T-cell (primary cell): ENCODE results near the gene NADK2. TPM values are rescaled to one million over a fixed set of nuclear protein-coding genes. Genes with fewer than 3 reads are reported as not detected.
"Not testable (repeated sequence)": the region's sequence is repeated elsewhere in the genome, so short reads cannot be mapped to it uniquely, and the experiment has no call there.

Experiments used
- ATAC-seq, 4 experiments: fragments of 200-7000 bp in 3 of 4; fragments of 150-1000 bp in 1 of 4; cut with Tn5 transposase; replicated peaks in 1 of 4; 1 replicate in 3 of 4; 2 replicates in 1 of 4; pipeline ENCODE4 v1.10.0; 2021; ENCODE audit warnings: moderate library complexity in 3 of 4, mild to moderate bottlenecking in 2 of 4, moderate number of reproducible peaks in 1 of 4
- CTCF ChIA-PET, 2 donors: fragments of 300-600 bp; sonication (Branson Sonifier 250); formaldehyde crosslinking; loops; one replicate each; lab custom pipeline; 2022; ENCODE audit warnings: antibody characterized with exemption in 2 of 2; lab: Charles Lee
- POLR2A ChIA-PET, 2 donors: fragments of 300-600 bp; sonication (Branson Sonifier 250); formaldehyde crosslinking; loops; one replicate each; lab custom pipeline; 2022; ENCODE audit warnings: antibody characterized with exemption in 2 of 2; lab: Charles Lee
- DNase-seq, 35 experiments: peaks; one replicate each; pipeline versions ENCODE4 v3.0.0 to v3.0.0-alpha.2; 2013 to 2023
- H3K27ac ChIP-seq: one replicate; pipeline ENCODE4 v1.5.1; 2013; ENCODE audit warnings: low read length
- H3K27me3 ChIP-seq, 2 experiments: replicated peaks in 1 of 2; 1 replicate in 1 of 2; 2 replicates in 1 of 2; pipeline versions ENCODE4 v1.6.1 to v1.7.0; 2013; ENCODE audit warnings: low read length in 1 of 2, mixed read lengths in 1 of 2; ENCODE audit not compliant: control insufficient read depth in 2 of 2, insufficient read depth in 2 of 2; ENCODE audit errors: extremely low read depth in 1 of 2
- H3K36me3 ChIP-seq, 2 donors: 1 replicate in 1 of 2; 2 replicates in 1 of 2; pipeline versions ENCODE4 v1.6.1 to v1.7.0; 2013; ENCODE audit warnings: low read length in 1 of 2; ENCODE audit not compliant: control insufficient read depth in 2 of 2, insufficient read depth in 1 of 2; ENCODE audit errors: extremely low read depth in 1 of 2
- H3K4me1 ChIP-seq, 2 experiments: 1 replicate in 1 of 2; 2 replicates in 1 of 2; pipeline versions ENCODE4 v1.6.1 to v1.7.0; 2013; ENCODE audit warnings: low read length in 2 of 2, mixed read lengths in 1 of 2; ENCODE audit not compliant: insufficient read depth in 2 of 2, control insufficient read depth in 1 of 2; ENCODE audit errors: extremely low read depth in 1 of 2
- H3K4me3 ChIP-seq, 2 donors: 1 replicate in 1 of 2; 2 replicates in 1 of 2; pipeline versions ENCODE4 v1.5.1 to v1.7.0; 2013; ENCODE audit warnings: mild to moderate bottlenecking in 2 of 2, low read length in 1 of 2, moderate library complexity in 1 of 2; ENCODE audit not compliant: control insufficient read depth in 1 of 2; ENCODE audit errors: extremely low read depth in 1 of 2
- H3K9me3 ChIP-seq: 2 replicates; pipeline ENCODE4 v1.7.0; 2013
- H3K27ac Mint-ChIP-seq, 2 donors: one replicate each; pipeline ENCODE4 v1.8.0; 2020 to 2021; ENCODE audit warnings: mild to moderate bottlenecking in 2 of 2, mixed read lengths in 2 of 2
- H3K27me3 Mint-ChIP-seq, 2 donors: one replicate each; pipeline ENCODE4 v1.8.0; 2021 to 2022; ENCODE audit warnings: mixed read lengths in 2 of 2
- H3K36me3 Mint-ChIP-seq: one replicate; pipeline ENCODE4 v1.8.0; 2021; ENCODE audit warnings: mixed read lengths
- H3K4me1 Mint-ChIP-seq, 3 donors: one replicate each; pipeline ENCODE4 v1.8.0; 2020 to 2022; ENCODE audit warnings: mixed read lengths in 3 of 3, mild to moderate bottlenecking in 1 of 3
- H3K4me3 Mint-ChIP-seq, 3 donors: one replicate each; pipeline ENCODE4 v1.8.0; 2020 to 2022; ENCODE audit warnings: mild to moderate bottlenecking in 3 of 3, mixed read lengths in 3 of 3, moderate library complexity in 3 of 3
- H3K9me3 Mint-ChIP-seq, 3 donors: one replicate each; pipeline ENCODE4 v1.8.0; 2020 to 2022; ENCODE audit warnings: mixed read lengths in 3 of 3
- WGBS: methylation state at CpG from one replicate; pipeline ENCODE4 v1.1.5; 2013; ENCODE audit warnings: missing lambda C conversion rate; ENCODE audit not compliant: insufficient coverage; 5-methylcytosine and 5-hydroxymethylcytosine counted together
- total RNA-seq, 35 experiments: library from RNA in 6 of 35; stranded (reverse) in 6 of 35; fragments of 120-200 nt in 1 of 35; gene quantifications; one replicate each; pipeline versions ENCODE4 v1.2.1 to v1.2.4 and lab custom pipeline; 2013 to 2026

The NADK2 gene, protein sequence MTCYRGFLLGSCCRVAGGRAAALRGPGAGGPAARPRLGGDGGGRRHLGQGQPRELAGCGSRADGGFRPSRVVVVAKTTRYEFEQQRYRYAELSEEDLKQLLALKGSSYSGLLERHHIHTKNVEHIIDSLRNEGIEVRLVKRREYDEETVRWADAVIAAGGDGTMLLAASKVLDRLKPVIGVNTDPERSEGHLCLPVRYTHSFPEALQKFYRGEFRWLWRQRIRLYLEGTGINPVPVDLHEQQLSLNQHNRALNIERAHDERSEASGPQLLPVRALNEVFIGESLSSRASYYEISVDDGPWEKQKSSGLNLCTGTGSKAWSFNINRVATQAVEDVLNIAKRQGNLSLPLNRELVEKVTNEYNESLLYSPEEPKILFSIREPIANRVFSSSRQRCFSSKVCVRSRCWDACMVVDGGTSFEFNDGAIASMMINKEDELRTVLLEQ
- total RNA-seq (10 to 100 TPM; 10.3 to 13.9 (median 13.2) TPM), total RNA-seq (lab: John Stamatoyannopoulos, UW) (13.3 to 42.9 (median 23.2) reads per million in 29 experiments)
- 17.5 TPM for total RNA-seq (2013)

DNA sequence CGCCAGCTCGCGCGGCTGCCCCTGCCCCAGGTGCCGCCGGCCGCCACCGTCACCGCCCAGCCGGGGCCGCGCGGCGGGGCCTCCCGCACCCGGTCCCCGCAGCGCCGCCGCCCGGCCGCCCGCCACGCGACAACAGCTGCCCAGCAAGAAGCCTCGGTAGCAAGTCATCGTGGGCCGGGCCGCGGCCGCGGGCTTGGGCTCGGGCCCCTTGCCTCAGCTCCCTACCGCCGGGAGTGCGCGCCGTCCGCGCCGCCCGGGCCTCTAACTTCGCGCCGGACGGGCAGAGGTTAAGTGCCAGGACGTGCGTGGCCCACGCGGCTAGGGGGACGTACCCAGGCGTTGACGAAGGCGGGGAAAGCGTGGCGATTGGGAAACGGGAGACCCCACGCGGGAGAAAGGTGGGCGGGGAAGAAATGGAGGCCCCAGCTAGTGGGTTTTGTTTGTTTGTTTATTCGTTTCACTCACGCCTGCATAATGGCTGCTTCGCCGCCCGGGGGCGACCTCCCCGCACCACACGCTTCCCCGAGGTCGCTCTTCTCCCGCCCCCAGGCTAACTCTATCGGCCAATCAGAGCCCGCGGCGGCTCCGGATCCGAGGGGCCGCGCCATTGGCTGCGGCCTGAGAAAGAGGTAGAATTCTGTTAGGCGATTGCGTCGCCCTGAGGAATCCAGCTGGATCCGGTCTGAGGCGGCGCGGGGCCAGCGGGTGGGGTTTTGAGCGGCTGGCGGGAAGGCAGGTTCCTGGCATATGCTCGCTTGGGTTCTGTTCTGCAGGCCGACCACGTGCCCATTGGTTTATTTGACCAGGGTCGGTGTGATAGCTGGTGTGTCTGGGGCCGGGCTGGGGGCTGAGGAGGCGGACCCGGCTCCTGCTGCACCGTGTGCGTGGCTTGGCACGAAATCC, at the start of gene NADK2:
Gene NADK2 (minus strand): TSS at position 295 of the 903 bp plus-strand sequence. CDS start 127 bp downstream, at position 168.
- Mint-ChIP-seq H3K4me1 (peaks cover 46 to 50% (median 49%) of the 10 kb centered on the region in 3 donors), H3K27me3 (no peaks in the 10 kb centered on the region), H3K4me3 (peak within 1 kb of the TSS; percentile 83 to 92 (median 89)), H3K36me3 (no peaks in the 10 kb centered on the region), H3K27ac (peak within 1 kb of the TSS; percentile 95 to 97), H3K9me3 (no peaks in the 10 kb centered on the region)
- Histone ChIP-seq H3K27me3 (no peaks in the 10 kb centered on the region), H3K4me1 (peaks cover 8 to 20% of the 10 kb centered on the region in 2 experiments), H3K9me3 (no peaks in the 10 kb centered on the region), H3K4me3 (peak within 1 kb of the TSS; percentile 77 to 91), H3K36me3 (no peaks in the 10 kb centered on the region), H3K27ac (peak within 1 kb of the TSS; percentile 97)
- ChIA-PET POLR2A (interaction anchor here (0.5 to 0.9 kb wide), 4 partner anchors 10 to 48 kb away, joined by 3 to 7 read pairs (median 6); no protein-coding TSS in a partner anchor), CTCF (interaction anchor here (0.6 to 2.9 kb wide), 12 partner anchors 9 to 1312 kb away, joined by 3 to 8 read pairs (median 3); partner anchors contain the start of genes DNAJC21 (in 1 of the 2), LMBRD2 (in 1 of the 2) and SKP2 (in 1 of the 2))
- ATAC-seq, result peak; percentile 83 to 88 (median 86)
- peak; percentile 79 to 95 (median 92) for DNase-seq
- under 1% methylated on average over 91 of the region's 100 CpGs for WGBS

DNA sequence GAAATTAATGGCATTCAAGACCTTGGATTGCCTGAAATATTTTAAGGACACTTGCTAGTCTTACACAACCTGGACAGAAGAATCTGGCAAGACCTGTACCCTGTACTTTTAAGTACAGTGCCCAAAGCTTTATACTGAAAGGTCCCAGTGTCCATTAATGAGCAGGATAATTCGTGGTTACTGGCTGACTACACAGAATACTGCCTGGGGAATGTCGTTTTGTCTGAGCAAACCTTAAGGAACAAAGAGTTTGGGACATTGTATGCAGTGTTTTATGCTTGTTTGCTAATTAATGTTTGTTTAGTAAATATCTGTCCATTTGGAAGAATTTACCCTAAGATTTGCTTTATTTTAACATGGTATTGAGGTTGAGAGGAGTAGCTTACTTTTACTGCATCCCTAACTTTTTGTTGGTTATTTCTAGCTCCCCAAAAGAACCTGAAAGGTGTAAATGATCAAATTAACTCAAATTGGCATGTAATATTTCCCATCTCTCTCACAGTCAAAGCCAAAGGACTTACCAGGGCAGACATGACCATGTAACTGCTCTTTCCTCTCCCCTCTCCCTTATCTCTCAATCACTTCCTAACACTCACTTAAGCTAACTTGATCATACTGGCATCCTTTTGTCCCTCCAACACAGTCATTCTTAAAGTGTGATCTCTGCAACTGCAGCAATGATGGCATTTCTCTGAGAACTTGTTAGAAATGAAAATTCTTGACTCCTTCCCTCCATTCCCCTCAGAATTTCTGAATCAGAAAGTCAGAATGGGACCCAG, 44.3 kb upstream of the NADK2 start:
- DNase-seq, result no peak
- Mint-ChIP-seq H3K27me3 (peaks cover 0 to 5% of the 10 kb centered on the region in 2 donors), H3K9me3 (no peaks in the 10 kb centered on the region), H3K27ac (no peak overlapping the region), H3K4me3 (no peak overlapping the region), H3K4me1 (no peaks in the 10 kb centered on the region), H3K36me3 (no peaks in the 10 kb centered on the region)
- Histone ChIP-seq H3K9me3 (no peaks in the 10 kb centered on the region), H3K4me3 (no peak overlapping the region), H3K36me3 (no peaks in the 10 kb centered on the region), H3K27me3 (peaks cover 0 to 2% of the 10 kb centered on the region in 2 experiments), H3K27ac (no peak overlapping the region), H3K4me1 (no peaks in the 10 kb centered on the region)
- POLR2A ChIA-PET, result interaction anchor here in 1 of 2 donors (0.6 kb wide), 1 partner anchor 577 kb away, joined by 3 read pairs; no protein-coding TSS in a partner anchor
- ATAC-seq, result no peak
- CTCF ChIA-PET, result no interaction called here
- no CpG with 5 or more reads among the region's 2 CpGs for WGBS

DNA sequence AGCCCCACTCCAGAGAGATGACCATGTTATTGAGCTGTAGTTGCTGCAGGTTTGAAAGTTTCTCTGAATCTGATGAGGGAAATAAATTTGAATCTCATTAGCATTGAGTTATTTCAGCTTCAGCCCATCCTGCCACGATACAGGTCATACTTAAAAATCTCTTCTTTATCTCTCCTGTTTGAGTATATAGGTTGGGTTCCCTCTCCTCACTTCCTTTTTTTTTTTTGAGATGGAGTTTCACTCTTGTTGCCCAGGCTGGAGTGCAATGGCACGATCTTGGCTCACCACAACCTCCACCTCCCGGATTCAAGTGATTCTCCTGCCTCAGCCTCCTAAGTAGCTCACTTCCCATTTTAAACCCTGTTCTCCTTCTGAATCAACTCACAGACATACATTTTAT, 42.0 kb upstream of the NADK2 start:
- H3K36me3 Mint-ChIP-seq, result not testable (repeated sequence)

DNA sequence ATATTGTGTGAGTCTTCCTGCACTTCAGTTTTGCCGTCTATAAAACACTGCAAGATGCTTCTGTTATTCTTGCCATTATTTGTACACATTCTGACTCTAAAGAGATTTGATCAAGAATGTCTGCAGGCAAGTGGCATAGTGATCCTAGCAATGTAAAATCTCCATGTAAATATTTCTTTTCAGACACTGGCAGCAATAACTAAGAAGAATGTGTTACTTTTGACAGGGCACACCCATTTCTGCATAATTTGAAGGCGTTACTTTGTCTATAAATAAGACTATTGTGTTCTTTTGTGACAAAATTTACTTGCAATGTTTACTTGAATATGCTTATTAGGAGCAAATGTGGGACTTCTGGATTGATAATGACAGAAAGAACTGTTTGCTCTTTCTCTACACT, 39.9 kb upstream of the NADK2 start:
- Mint-ChIP-seq H3K27me3 (peaks cover 4 to 5% of the 10 kb centered on the region in 2 donors), H3K4me3 (no peak overlapping the region), H3K27ac (no peak overlapping the region), H3K9me3 (no peaks in the 10 kb centered on the region), H3K4me1 (no peaks in the 10 kb centered on the region), H3K36me3 (no peaks in the 10 kb centered on the region)
- peaks cover 0 to 2% of the 10 kb centered on the region in 2 experiments for H3K27me3 ChIP-seq
- no peaks in the 10 kb centered on the region for H3K36me3 ChIP-seq
- no peak overlapping the region for H3K27ac ChIP-seq
- no CpG with 5 or more reads among the region's 2 CpGs for WGBS
- no peaks in the 10 kb centered on the region for H3K9me3 ChIP-seq
- ATAC-seq (no peak), DNase-seq (no peak)
- CTCF ChIA-PET, result no interaction called here
- H3K4me3 ChIP-seq, result no peak overlapping the region
- POLR2A ChIA-PET, result no interaction called here
- H3K4me1 ChIP-seq, result no peaks in the 10 kb centered on the region

More for the DNA sequence above, 42.0 kb upstream of the NADK2 start:
- POLR2A ChIA-PET, result interaction anchor here in 1 of 2 donors (0.7 kb wide), 1 partner anchor 66 kb away, joined by 5 read pairs; no protein-coding TSS in a partner anchor
- CTCF ChIA-PET, result interaction anchor here in 1 of 2 donors (0.6 to 0.7 kb wide), 2 partner anchors 35 to 1925 kb away, joined by 4 read pairs; no protein-coding TSS in a partner anchor
- no CpG with 5 or more reads among the region's 3 CpGs for WGBS
- not testable (repeated sequence) for H3K27ac Mint-ChIP-seq, H3K4me1 Mint-ChIP-seq, DNase-seq, H3K27ac ChIP-seq, H3K9me3 Mint-ChIP-seq, H3K4me3 ChIP-seq, H3K4me3 Mint-ChIP-seq, H3K36me3 ChIP-seq, H3K27me3 Mint-ChIP-seq, ATAC-seq, H3K9me3 ChIP-seq, H3K4me1 ChIP-seq, H3K27me3 ChIP-seq

DNA sequence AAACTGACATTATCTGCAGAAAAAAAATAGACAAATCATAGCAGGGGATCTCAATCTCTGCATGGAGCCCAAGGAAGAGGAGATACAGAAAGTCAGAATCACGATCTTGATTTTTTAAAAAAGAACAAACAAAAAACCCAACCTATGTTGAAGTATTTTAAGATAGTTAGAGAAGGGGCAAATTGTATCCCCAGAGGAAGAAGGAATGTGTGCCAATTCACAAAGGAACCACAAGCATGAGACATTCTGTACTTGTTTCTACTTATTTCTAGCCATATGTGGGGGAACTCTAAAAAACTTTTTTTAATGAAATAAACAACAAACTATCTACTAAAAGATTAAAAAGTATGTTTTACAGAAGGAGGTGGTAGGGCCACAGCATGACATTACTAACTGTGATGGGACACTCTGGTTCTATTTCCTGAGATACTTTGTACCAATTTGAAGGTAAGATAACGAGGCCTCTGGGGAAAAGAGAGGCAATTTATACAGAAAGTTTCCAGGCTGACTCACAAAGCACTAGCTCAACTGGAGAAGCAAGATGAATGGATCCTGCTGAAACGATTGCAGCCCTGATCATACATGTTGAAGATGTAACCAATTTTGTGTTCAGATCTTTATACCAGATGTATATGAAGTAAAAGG, 37.5 kb upstream of the NADK2 start:
- CTCF ChIA-PET, result interaction anchor here in 1 of 2 donors (0.5 to 1.8 kb wide), 2 partner anchors 13 to 72 kb away, joined by 3 to 9 read pairs; no protein-coding TSS in a partner anchor
- Histone ChIP-seq H3K4me3 (no peak overlapping the region), H3K4me1 (no peaks in the 10 kb centered on the region), H3K27me3 (peaks cover 0 to 2% of the 10 kb centered on the region in 2 experiments), H3K9me3 (no peaks in the 10 kb centered on the region), H3K27ac (no peak overlapping the region), H3K36me3 (no peaks in the 10 kb centered on the region)
- POLR2A ChIA-PET, result no interaction called here
- Mint-ChIP-seq H3K36me3 (no peaks in the 10 kb centered on the region), H3K4me3 (no peak overlapping the region), H3K9me3 (no peaks in the 10 kb centered on the region), H3K27me3 (peaks cover 10 to 11% of the 10 kb centered on the region in 2 donors), H3K27ac (no peak overlapping the region), H3K4me1 (no peaks in the 10 kb centered on the region)
- DNase-seq, result no peak
- no peak for ATAC-seq
- 50% methylated on average over 1 of the region's 3 CpGs for WGBS
